ENCODE results near the gene CALML3.

CALML3 gene

GRCh38 chr10:5568984-5569383 is 44.2 kb downstream of the CALML3 start:
- H3K27me3 ChIP-seq, result no peaks in the 10 kb centered on the region
- H3K4me2 ChIP-seq, result no peak overlapping the region
- H3K9me3 ChIP-seq (replicated peaks in 1 of 11), result no peaks in the 10 kb centered on the region
- H3K27ac ChIP-seq, result no peak overlapping the region
- H3K4me3 ChIP-seq, result no peak overlapping the region
- H4K20me1 ChIP-seq, result no peaks in the 10 kb centered on the region
- peaks cover 0 to 7% (median 0%) of the 10 kb centered on the region in 10 experiments; a peak in 1 of 20 replicates for H3K4me1 ChIP-seq
- H3K36me3 ChIP-seq, result no peaks in the 10 kb centered on the region
- no peak overlapping the region for H3K9ac ChIP-seq
- no peak for TF ChIP-seq Cebpa-rat (IDR thresholded peaks at IDR 0.05)

DNA sequence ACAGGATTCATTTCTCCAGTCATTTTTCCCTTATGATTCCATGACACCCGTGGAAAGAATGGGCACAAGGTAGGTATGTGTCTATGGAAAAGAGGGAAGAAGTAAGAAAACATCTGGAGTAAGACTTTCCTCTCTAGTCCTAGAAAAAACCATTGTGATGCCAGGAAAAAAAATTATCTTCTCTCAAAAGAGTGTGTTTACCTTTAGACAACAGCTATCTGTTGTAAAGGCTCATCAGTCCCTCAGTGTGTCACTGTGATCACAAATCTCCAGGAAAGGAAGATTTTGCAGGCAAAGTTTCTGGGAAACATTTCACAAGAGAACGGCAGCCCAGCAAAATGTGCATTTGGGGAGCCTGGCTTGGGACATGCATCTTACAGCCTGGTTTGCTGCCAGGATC is 44.8 kb downstream of the CALML3 start:
- Histone ChIP-seq H4K20me1 (no peaks in the 10 kb centered on the region), H3K9ac (no peak overlapping the region), H3K27ac (no peak overlapping the region), H3K4me2 (no peak overlapping the region), H3K27me3 (no peaks in the 10 kb centered on the region), H3K9me3 (replicated peaks in 1 of 11) (no peaks in the 10 kb centered on the region), H3K4me1 (peaks cover 0 to 7% (median 0%) of the 10 kb centered on the region in 10 experiments; a peak in 1 of 20 replicates), H3K36me3 (no peaks in the 10 kb centered on the region), H3K4me3 (no peak overlapping the region)
- TF ChIP-seq Cebpa-rat (IDR thresholded peaks at IDR 0.05), result no peak

DNA sequence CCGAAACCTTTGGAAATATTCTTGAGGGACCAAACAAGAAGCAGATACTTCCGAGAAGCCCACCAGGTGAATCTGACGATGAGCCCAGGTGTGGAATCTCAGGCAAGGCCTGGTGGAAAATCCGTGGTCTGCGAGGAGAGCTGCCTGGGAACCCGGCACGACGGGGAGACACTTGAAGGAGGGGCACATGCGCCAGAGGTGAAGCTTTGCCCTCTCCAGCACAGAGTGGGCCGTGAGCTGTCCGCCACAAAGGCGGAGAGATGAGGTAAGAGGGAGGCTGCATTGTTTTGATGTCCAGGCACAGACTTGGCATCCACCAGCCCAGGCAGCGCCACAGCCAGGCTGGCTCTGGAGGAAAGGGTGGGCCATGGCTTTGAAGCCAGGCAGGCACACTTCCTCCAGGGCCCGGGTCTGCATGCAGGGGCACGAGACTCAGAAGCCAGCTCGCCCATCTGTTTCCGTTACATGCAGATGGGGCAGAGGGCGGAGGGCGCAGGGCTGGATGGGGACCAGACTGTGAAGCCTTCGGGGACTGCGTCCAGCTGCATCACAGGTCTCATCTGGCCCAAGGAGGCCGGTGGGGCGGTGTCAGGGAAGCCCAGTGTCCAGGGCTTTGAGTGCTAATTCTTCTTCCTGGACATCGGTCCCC is 45.4 kb downstream of the CALML3 start:
- Histone ChIP-seq H3K27me3 (no peaks in the 10 kb centered on the region), H3K36me3 (no peaks in the 10 kb centered on the region), H3K9me3 (replicated peaks in 1 of 11) (no peaks in the 10 kb centered on the region), H3K9ac (no peak overlapping the region), H3K4me1 (peaks cover 0 to 7% (median 0%) of the 10 kb centered on the region in 10 experiments; a peak in 1 of 20 replicates), H3K27ac (no peak overlapping the region), H4K20me1 (no peaks in the 10 kb centered on the region), H3K4me2 (no peak overlapping the region), H3K4me3 (no peak overlapping the region)
- no peak for TF ChIP-seq Cebpa-rat (IDR thresholded peaks at IDR 0.05)

DNA sequence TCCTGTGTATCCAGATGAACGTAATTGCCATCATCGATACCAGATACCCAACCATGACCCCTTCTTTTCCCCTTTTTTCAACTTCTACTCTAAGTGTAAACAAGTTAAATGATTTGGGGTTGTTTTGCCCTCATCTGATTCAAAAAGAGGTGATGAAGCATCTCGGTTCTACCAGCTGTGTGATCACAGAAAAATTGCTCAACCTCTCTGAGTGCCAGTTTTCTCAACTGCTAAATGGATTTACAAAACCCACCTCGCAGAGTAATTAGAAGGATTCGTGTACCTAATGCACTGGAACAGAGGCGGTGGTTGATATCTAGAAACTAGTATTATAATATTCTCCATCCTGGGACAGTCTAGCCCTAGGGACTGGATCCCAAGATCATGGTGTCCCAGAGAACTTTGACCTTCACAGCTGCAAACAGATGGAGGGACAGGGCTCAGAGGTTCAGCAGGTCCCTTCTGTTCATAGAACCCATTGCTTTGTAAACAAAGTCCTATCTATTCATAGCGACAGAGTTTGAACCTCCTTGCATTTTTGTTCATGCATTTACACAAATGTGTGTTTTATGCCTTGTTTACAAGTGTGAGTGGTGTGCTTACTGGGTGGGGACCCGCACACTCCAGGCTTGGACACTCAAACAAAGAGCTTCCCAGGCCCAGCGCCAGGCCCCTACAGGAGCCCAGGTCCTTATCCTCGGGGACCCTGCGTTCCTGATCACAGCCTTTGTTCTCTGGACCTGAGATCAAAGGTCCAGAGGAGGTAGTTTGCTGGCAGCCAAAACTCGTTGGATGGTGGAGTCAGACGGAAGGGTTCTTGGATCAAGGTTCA is 46.4 kb downstream of the CALML3 start:
- Histone ChIP-seq H3K4me1 (peaks cover 0 to 3% (median 0%) of the 10 kb centered on the region in 10 experiments; a peak in 1 of 20 replicates), H3K36me3 (no peaks in the 10 kb centered on the region), H3K27me3 (no peaks in the 10 kb centered on the region), H3K9ac (no peak overlapping the region), H3K4me2 (no peak overlapping the region), H3K27ac (no peak overlapping the region), H4K20me1 (no peaks in the 10 kb centered on the region), H3K9me3 (replicated peaks in 1 of 11) (no peaks in the 10 kb centered on the region), H3K4me3 (no peak overlapping the region)
- no peak for TF ChIP-seq Cebpa-rat (IDR thresholded peaks at IDR 0.05)

- no peaks in the 10 kb centered on the region for H3K9me3 ChIP-seq (replicated peaks in 1 of 11)
- no peaks in the 10 kb centered on the region for H3K4me1 ChIP-seq
- H3K9ac ChIP-seq, result no peak overlapping the region
- H3K4me3 ChIP-seq, result no peak overlapping the region
- no peaks in the 10 kb centered on the region for H3K27me3 ChIP-seq
- TF ChIP-seq Cebpa-rat (IDR thresholded peaks at IDR 0.05), result no peak
- no peaks in the 10 kb centered on the region for H4K20me1 ChIP-seq
- no peak overlapping the region for H3K27ac ChIP-seq
- no peak overlapping the region for H3K4me2 ChIP-seq
- H3K36me3 ChIP-seq, result no peaks in the 10 kb centered on the region
Observed at GRCh38 chr10:5571826-5572225, 47.1 kb downstream of the CALML3 start.

- no peak overlapping the region for H3K27ac ChIP-seq
Observed at GRCh38 chr10:5573319-5573950, 48.7 kb downstream of the CALML3 start.

GRCh38 chr10:5573968-5574641 is 49.3 kb downstream of the CALML3 start:
- Histone ChIP-seq H3K4me1 (no peaks in the 10 kb centered on the region), H3K9me3 (replicated peaks in 1 of 11) (no peaks in the 10 kb centered on the region; a peak in 1 of 22 replicates), H3K9ac (no peak overlapping the region), H3K36me3 (no peaks in the 10 kb centered on the region), H3K4me2 (no peak overlapping the region), H3K27ac (no peak overlapping the region), H3K4me3 (no peak overlapping the region), H3K27me3 (no peaks in the 10 kb centered on the region), H4K20me1 (no peaks in the 10 kb centered on the region)
- no peak for TF ChIP-seq Cebpa-rat (IDR thresholded peaks at IDR 0.05)

More at GRCh38 chr10:5573319-5573950, 48.7 kb downstream of the CALML3 start:
- Histone ChIP-seq H3K27me3 (no peaks in the 10 kb centered on the region), H3K9ac (no peak overlapping the region), H3K4me2 (no peak overlapping the region; a peak in 1 of 22 replicates), H3K4me1 (no peaks in the 10 kb centered on the region), H3K9me3 (replicated peaks in 1 of 11) (no peaks in the 10 kb centered on the region; a peak in 1 of 22 replicates), H3K36me3 (no peaks in the 10 kb centered on the region), H3K4me3 (no peak overlapping the region), H4K20me1 (no peaks in the 10 kb centered on the region)
- TF ChIP-seq Cebpa-rat (IDR thresholded peaks at IDR 0.05), result no peak

- H3K27ac ChIP-seq, result no peak overlapping the region
- H3K9ac ChIP-seq, result no peak overlapping the region
- H3K36me3 ChIP-seq, result no peaks in the 10 kb centered on the region
- no peaks in the 10 kb centered on the region; a peak in 1 of 22 replicates for H3K9me3 ChIP-seq (replicated peaks in 1 of 11)
- no peaks in the 10 kb centered on the region for H3K4me1 ChIP-seq
- no peak overlapping the region for H3K4me2 ChIP-seq
- H4K20me1 ChIP-seq, result no peaks in the 10 kb centered on the region
- TF ChIP-seq Cebpa-rat (IDR thresholded peaks at IDR 0.05), result no peak
- no peak overlapping the region for H3K4me3 ChIP-seq
- no peaks in the 10 kb centered on the region for H3K27me3 ChIP-seq
Observed at GRCh38 chr10:5574642-5575131, 49.9 kb downstream of the CALML3 start.

GRCh38 chr10:5575144-5575481 is 50.4 kb downstream of the CALML3 start:
- no peaks in the 10 kb centered on the region; a peak in 1 of 22 replicates for H3K9me3 ChIP-seq (replicated peaks in 1 of 11)
- H3K9ac ChIP-seq, result no peak overlapping the region
- no peak overlapping the region for H3K27ac ChIP-seq
- no peaks in the 10 kb centered on the region for H3K36me3 ChIP-seq
- no peak overlapping the region for H3K4me2 ChIP-seq
- TF ChIP-seq Cebpa-rat (IDR thresholded peaks at IDR 0.05), result no peak
- no peak overlapping the region for H3K4me3 ChIP-seq
- H3K4me1 ChIP-seq, result no peaks in the 10 kb centered on the region
- H4K20me1 ChIP-seq, result no peaks in the 10 kb centered on the region
- H3K27me3 ChIP-seq, result no peaks in the 10 kb centered on the region
